RWPE2 (cell line): ENCODE data around the gene TSSK1B.

Experiments used
- ATAC-seq: fragments of 200-7000 bp; cut with Tn5 transposase; 3 replicates; pipeline ENCODE4 v1.9.1; 2021; ENCODE audit warnings: low read depth
- DNase-seq: peaks from one replicate; pipeline ENCODE4 v3.0.0-alpha.2; 2020; ENCODE audit warnings: low spot score
- H3K27ac ChIP-seq: fragments of 450-650 bp; 2 replicates; pipeline ENCODE4 v1.5.1; 2017; ENCODE audit warnings: mild to moderate bottlenecking; ENCODE audit not compliant: poor library complexity, severe bottlenecking
- H3K27me3 ChIP-seq: fragments of 250-450 bp; sonication (Bioruptor Pico); 2 replicates; pipeline ENCODE4 v1.5.1; 2021; ENCODE audit warnings: mild to moderate bottlenecking, moderate library complexity; ENCODE audit not compliant: insufficient read depth, poor library complexity, severe bottlenecking
- H3K36me3 ChIP-seq: fragments of 250-450 bp; sonication (Bioruptor Pico); 2 replicates; pipeline ENCODE4 v1.5.1; 2020; ENCODE audit warnings: low read depth, mild to moderate bottlenecking, moderate library complexity
- H3K4me1 ChIP-seq: fragments of 250-450 bp; sonication (Bioruptor Pico); 2 replicates; pipeline ENCODE4 v1.5.1; 2021; ENCODE audit warnings: mild to moderate bottlenecking, moderate library complexity; ENCODE audit not compliant: insufficient read depth, poor library complexity, severe bottlenecking
- H3K4me3 ChIP-seq: fragments of 250-450 bp; sonication (Bioruptor Pico); 2 replicates; pipeline ENCODE4 v1.5.1; 2021; ENCODE audit warnings: mild to moderate bottlenecking, moderate library complexity; ENCODE audit not compliant: severe bottlenecking
- H3K9me3 ChIP-seq: fragments of 250-450 bp; sonication (Bioruptor Pico); 2 replicates; pipeline ENCODE4 v1.5.1; 2021; ENCODE audit warnings: mild to moderate bottlenecking, moderate library complexity; ENCODE audit not compliant: severe bottlenecking
- TF ChIP-seq, protein P1 (sequence below): fragments of 450-650 bp; IDR thresholded peaks from one replicate; pipeline ENCODE4 v1.5.1; 2017; ENCODE audit warnings: mild to moderate bottlenecking, moderate library complexity; ENCODE audit not compliant: poor library complexity, severe bottlenecking

Gene TSSK1B

DNA sequence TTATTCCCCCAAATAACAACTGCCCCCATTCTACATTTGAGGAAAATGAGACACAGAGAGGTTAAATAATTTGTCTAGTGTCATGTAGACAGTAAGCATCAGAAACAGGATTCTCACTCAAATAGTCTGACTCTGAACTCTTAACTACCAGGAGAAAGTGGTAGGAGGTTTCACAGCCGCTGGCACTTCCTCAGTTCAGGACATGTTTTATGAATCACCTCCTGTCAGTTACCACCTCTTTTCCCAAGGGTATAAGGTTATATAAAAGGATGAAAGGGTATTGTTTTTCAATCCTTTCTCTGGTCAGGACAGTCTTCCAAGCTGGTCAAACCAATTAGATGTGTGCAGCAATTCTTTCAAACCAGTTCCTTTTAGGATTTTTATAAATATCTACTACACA, 52.1 kb downstream of the TSSK1B start:
- TF ChIP-seq, protein P1, sequence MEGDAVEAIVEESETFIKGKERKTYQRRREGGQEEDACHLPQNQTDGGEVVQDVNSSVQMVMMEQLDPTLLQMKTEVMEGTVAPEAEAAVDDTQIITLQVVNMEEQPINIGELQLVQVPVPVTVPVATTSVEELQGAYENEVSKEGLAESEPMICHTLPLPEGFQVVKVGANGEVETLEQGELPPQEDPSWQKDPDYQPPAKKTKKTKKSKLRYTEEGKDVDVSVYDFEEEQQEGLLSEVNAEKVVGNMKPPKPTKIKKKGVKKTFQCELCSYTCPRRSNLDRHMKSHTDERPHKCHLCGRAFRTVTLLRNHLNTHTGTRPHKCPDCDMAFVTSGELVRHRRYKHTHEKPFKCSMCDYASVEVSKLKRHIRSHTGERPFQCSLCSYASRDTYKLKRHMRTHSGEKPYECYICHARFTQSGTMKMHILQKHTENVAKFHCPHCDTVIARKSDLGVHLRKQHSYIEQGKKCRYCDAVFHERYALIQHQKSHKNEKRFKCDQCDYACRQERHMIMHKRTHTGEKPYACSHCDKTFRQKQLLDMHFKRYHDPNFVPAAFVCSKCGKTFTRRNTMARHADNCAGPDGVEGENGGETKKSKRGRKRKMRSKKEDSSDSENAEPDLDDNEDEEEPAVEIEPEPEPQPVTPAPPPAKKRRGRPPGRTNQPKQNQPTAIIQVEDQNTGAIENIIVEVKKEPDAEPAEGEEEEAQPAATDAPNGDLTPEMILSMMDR, result no peak
- no peaks in the 10 kb centered on the region for H3K27me3 ChIP-seq
- ATAC-seq, result peak; percentile 90

More for the DNA sequence above, 52.1 kb downstream of the TSSK1B start:
- Histone ChIP-seq H3K4me3 (no peak overlapping the region), H3K9me3 (no peaks in the 10 kb centered on the region), H3K4me1 (peaks cover 9% of the 10 kb centered on the region), H3K27ac (no peak overlapping the region), H3K36me3 (no peaks in the 10 kb centered on the region)
- DNase-seq, result no peak
